Adrenal gland (tissue), 12 donors: ENCODE measurements around the gene ABHD14A. TPM values are rescaled to one million over a fixed set of nuclear protein-coding genes. Genes with fewer than 3 reads are reported as not detected.

ENCODE experiments used
- DNase-seq, 7 donors: peaks; one replicate each; pipeline ENCODE4 v3.0.0-alpha.2; 2019 to 2020
- H3K27ac ChIP-seq, 5 donors: fragments of 200-600 bp; sonication (generic) in 4 of 5; 1 replicate in 3 of 5; 2 replicates in 2 of 5; pipeline versions ENCODE4 v1.5.1 to v1.8.0; 2016 to 2020; ENCODE audit warnings: mild to moderate bottlenecking in 1 of 5
- H3K27me3 ChIP-seq: fragments of 200-600 bp; 2 replicates; pipeline ENCODE4 v1.8.0; 2021
- H3K36me3 ChIP-seq, 2 donors: fragments of 200-600 bp; replicated peaks in 1 of 2; 1 replicate in 1 of 2; 2 replicates in 1 of 2; pipeline versions ENCODE4 v1.5.1 to v1.8.0; 2018 to 2022
- H3K4me1 ChIP-seq, 2 donors: fragments of 200-600 bp; replicated peaks in 1 of 2; 1 replicate in 1 of 2; 2 replicates in 1 of 2; pipeline versions ENCODE4 v1.5.1 to v1.8.0; 2018 to 2021
- H3K4me3 ChIP-seq, 4 donors: fragments of 200-600 bp; sonication (generic) in 3 of 4; one replicate each; pipeline ENCODE4 v1.5.1; 2016 to 2018
- H3K9me3 ChIP-seq, 3 donors: fragments of 200-600 bp; sonication (generic) in 1 of 3; replicated peaks in 1 of 3; 1 replicate in 2 of 3; 2 replicates in 1 of 3; pipeline versions ENCODE4 v1.5.1 to v1.8.0; 2016 to 2021
- CTCF ChIP-seq, 6 experiments: fragments of 450-650 bp in 4 of 6; fragments of 200-600 bp in 2 of 6; sonication (generic) in 1 of 6; IDR thresholded peaks; 1 replicate in 5 of 6; 2 replicates in 1 of 6; pipeline versions ENCODE4 v1.5.1 to v1.8.0; 2016 to 2021; ENCODE audit warnings: antibody characterized with exemption in 6 of 6, mild to moderate bottlenecking in 2 of 6, moderate library complexity in 1 of 6
- POLR2A ChIP-seq, 2 donors: fragments of 450-650 bp; IDR thresholded peaks; one replicate each; pipeline ENCODE4 v1.6.1; 2017; ENCODE audit warnings: antibody characterized with exemption in 2 of 2, mild to moderate bottlenecking in 2 of 2, moderate library complexity in 1 of 2
- WGBS, 4 donors: extraction: QIAGEN DNeasy Blood & Tissue Kit in 2 of 4; methylation state at CpG; one replicate each; pipeline versions ENCODE4 v1.1.5 to v1.1.7; 2013 to 2017; 5-methylcytosine and 5-hydroxymethylcytosine counted together
- intact Hi-C, 2 donors: fragments of 100-400 bp; cut with DNase I; formaldehyde crosslinking; loops; one replicate each; pipeline versions ENCODE4 v1.14.1 to v1.15.0; 2022 to 2023
- polyA plus RNA-seq, 3 donors: library from polyadenylated mRNA; stranded (reverse); fragments of 200-250 nt in 2 of 3; fragments of 350-450 nt in 1 of 3; fragmentation: Illumina TruSeq in 1 of 3; extraction: RNeasy Lipid Tissue Mini Kit (QIAGEN cat#74804) in 1 of 3; gene quantifications; one replicate each; pipeline ENCODE4 v1.2.3, GENCODE V29; 2013 to 2014
- total RNA-seq, 9 donors: library from RNA; depleted of rRNA in 4 of 9; stranded (reverse); fragments of >200 nt in 4 of 9; fragments of 120-200 nt in 1 of 9; fragmentation: NEBNext Ultra II Directional in 1 of 9; extraction: Animal tissue kit (Norgen Biotek cat#: 25700) in 1 of 9; gene quantifications; one replicate each; pipeline versions ENCODE4 v1.1.0 to v1.2.4, GENCODE V29; 2013 to 2023
- donor health status: healthy with polysubstance abuse.
- donor health status: Bipolar disorder and iron deficiency.
- donor health status: DM: yes; HTN: yes; CAD: no.
- donor health status: DM: no; HTN: no; CAD: no.
- donor health status: DM: no; HTN: no; CAD: no.
- donor health status: DM: yes; HTN: yes; CAD: no.

ABHD14A gene
- total and polyA plus RNA-seq, 12 donors, result 29.3 to 162 (median 77.1) TPM

GRCh38 chr3:51945031-51945840 is 29.6 kb upstream of the ABHD14A start:
- H3K4me3 ChIP-seq, result no peak overlapping the region
- intact Hi-C loops, result loop anchor here in 1 of 2 donors (10.0 kb wide), 1 partner anchor 50 kb away; the partner anchor contains the start of gene RPL29
- peak in 3 of 7 donors; percentile 7 to 21 (median 15) for DNase-seq

GRCh38 chr3:51945926-51946705 is 28.7 kb upstream of the ABHD14A start:
- WGBS, 4 donors, result 88 to 93% (median 91%) methylated on average over 13 to 14 of the region's 14 CpGs
- Histone ChIP-seq H3K4me1 (peaks cover 13 to 14% of the 10 kb centered on the region in 2 donors), H3K27me3 (no peaks in the 10 kb centered on the region), H3K4me3 (no peak overlapping the region), H3K27ac (no peak overlapping the region), H3K36me3 (peaks cover 0 to 30% of the 10 kb centered on the region in 2 donors), H3K9me3 (no peaks in the 10 kb centered on the region)
- intact Hi-C loops, result loop anchor here in 1 of 2 donors (10.0 kb wide), 1 partner anchor 49 kb away; the partner anchor contains the start of gene RPL29
- DNase-seq, result peak in 1 of 7 donors; percentile 4
- TF ChIP-seq POLR2A (IDR thresholded peaks at IDR 0.05), result no peak
- no peak for TF ChIP-seq CTCF (IDR thresholded peaks at IDR 0.05)

More at GRCh38 chr3:51945031-51945840, 29.6 kb upstream of the ABHD14A start:
- Histone ChIP-seq H3K27ac (no peak overlapping the region), H3K9me3 (no peaks in the 10 kb centered on the region), H3K27me3 (no peaks in the 10 kb centered on the region), H3K36me3 (peaks cover 0 to 30% of the 10 kb centered on the region in 2 donors), H3K4me1 (peaks cover 20 to 23% of the 10 kb centered on the region in 2 donors)
- 83 to 94% (median 92%) methylated on average over 8 to 18 of the region's 18 CpGs for WGBS, 4 donors
- TF ChIP-seq CTCF (IDR thresholded peaks at IDR 0.05), result no peak
- TF ChIP-seq POLR2A (IDR thresholded peaks at IDR 0.05), result no peak

GRCh38 chr3:51946796-51947195 is 28.1 kb upstream of the ABHD14A start:
- H3K9me3 ChIP-seq, result no peaks in the 10 kb centered on the region
- H3K4me1 ChIP-seq, result peaks cover 11 to 12% of the 10 kb centered on the region in 2 donors
- no peaks in the 10 kb centered on the region for H3K27me3 ChIP-seq
- no peak overlapping the region for H3K4me3 ChIP-seq
- H3K36me3 ChIP-seq, result peaks cover 0 to 30% of the 10 kb centered on the region in 2 donors
- no peak overlapping the region for H3K27ac ChIP-seq
- WGBS, 4 donors, result 73 to 95% (median 84%) methylated on average over 3 to 4 of the region's 4 CpGs
- intact Hi-C loops, result loop anchor here in 1 of 2 donors (10.0 kb wide), 1 partner anchor 48 kb away; the partner anchor contains the start of gene RPL29
- no peak for TF ChIP-seq POLR2A (IDR thresholded peaks at IDR 0.05)
- no peak for TF ChIP-seq CTCF (IDR thresholded peaks at IDR 0.05)
- peak in 1 of 7 donors; percentile 4 for DNase-seq
